DOHH2 (cell line): ENCODE results near the gene FANK1.

Experiments used
- CTCF ChIP-seq: fragments of 200-600 bp; sonication (generic); IDR thresholded peaks from one replicate; pipeline ENCODE4 v1.5.1; 2014; ENCODE audit warnings: antibody characterized with exemption, mild to moderate bottlenecking, low read depth, low read length; ENCODE audit not compliant: poor library complexity, severe bottlenecking
- EZH2phosphoT487 ChIP-seq: fragments of 200-600 bp; sonication (generic); IDR thresholded peaks from 2 replicates; pipeline ENCODE4 v1.6.1; 2017; ENCODE audit warnings: borderline replicate concordance, mild to moderate bottlenecking, antibody characterized with exemption, low read length, moderate library complexity, mixed read lengths

DNA sequence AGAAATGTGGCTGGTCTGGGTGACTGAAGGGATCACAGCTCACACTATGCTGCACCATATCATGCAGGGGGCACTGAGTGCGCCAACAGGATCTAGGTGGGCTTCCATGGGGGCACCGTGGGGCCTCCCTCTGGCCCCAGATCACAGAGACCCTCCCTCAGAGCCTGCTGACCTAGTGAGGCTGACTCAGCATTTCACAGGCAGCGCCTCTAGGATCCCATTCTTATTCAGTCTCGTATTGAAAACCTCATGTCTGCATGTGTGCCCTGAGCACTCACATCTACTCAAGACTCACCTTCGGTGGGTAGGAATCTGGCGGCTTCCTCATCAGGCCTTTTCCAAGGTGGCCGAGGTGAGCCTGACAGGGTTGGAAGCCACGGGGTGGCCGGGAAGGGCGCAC, 141.6 kb downstream of the FANK1 start:
- TF ChIP-seq EZH2phosphoT487, result no peak
- no peak for TF ChIP-seq CTCF
